Jurkat, Clone E6-1 (cell line): Measurements from ENCODE around the gene CDC25C.
"Not testable (repeated sequence)": the region's sequence is repeated elsewhere in the genome, so short reads cannot be mapped to it uniquely, and the experiment has no call there.

ENCODE experiments used
- DNase-seq: peaks from one replicate; pipeline ENCODE4 v3.0.0-alpha.2; 2011; ENCODE audit warnings: low read depth, low spot score
- H3K4me3 ChIP-seq: 2 replicates; pipeline ENCODE4 v1.5.1; 2011; ENCODE audit warnings: mild to moderate bottlenecking, low read length, control low read depth, moderate library complexity

Gene CDC25C

DNA sequence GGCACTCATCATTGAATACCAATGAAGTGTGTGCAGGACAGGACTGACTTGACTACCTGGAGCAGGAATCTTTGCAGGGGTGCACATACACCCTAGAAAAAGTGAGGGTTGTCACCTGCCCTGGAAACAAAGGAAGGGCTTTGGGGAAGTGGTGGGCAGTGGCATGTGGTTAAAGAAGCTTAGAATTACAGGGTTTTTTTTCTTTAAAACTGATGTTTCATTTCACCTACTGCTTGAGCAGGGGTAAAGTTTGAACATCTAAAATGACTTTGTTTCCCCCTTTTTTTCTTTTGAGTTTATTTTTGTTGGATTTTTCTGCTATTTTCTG is 18.9 kb upstream of the CDC25C start:
- no peak for DNase-seq
- H3K4me3 ChIP-seq: no peak overlapping the region

DNA sequence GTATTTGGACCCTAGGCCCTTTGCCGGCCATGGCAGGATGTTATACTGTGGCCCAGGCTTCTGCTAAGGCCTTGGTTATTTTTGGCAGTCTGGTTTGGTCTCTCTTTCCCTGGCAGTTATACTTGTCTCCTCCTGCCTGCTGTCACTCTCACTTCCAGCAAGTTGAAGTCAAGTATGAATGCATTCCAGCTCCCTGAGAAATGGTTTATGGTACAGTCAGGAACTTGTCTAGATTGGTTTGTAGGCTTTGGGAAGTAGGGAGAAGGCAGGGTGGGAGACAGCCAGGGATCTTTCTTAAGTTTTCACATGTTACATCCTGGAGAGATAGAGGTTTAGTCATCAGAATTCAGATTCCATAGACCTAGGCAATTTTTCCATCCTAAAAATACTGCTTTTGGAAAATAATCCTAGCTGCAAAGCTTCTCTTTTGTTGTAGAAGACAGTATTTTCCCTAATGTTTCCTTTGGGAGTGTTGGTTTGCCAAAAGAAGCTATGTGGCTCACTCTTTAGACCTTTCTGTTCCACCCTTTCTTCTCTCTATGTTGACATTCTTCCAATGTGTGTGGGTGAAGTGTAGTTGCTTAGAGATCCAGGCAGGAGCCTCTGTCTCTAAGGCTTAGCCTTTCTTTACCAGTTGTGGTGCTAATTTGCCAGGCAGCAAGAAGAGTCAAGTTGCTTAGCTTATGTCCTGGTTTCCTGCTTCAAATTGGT is 18.4 kb upstream of the CDC25C start:
- H3K4me3 ChIP-seq: no peak overlapping the region
- DNase-seq: no peak

DNA sequence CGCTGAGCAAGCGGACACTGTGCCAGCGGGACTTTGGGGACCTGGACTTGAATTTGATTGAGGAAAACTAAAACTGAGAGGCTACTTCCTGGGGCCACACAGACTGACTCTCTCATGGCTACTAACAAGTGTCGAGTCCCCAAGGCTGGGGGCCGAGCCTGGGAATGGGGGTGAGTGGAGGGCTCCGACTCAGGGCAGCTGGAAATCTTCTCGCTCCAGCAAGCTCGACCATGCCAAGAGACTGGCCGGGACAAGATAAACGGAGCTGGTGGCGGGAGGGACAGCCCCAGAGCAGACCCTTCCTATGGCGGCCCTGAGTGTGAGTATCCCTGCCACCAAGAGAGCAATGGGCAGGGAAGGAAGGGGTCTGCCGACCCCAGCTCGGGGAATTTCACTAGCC is 15.3 kb upstream of the CDC25C start:
- no peak for DNase-seq
- H3K4me3 ChIP-seq: no peak overlapping the region

DNA sequence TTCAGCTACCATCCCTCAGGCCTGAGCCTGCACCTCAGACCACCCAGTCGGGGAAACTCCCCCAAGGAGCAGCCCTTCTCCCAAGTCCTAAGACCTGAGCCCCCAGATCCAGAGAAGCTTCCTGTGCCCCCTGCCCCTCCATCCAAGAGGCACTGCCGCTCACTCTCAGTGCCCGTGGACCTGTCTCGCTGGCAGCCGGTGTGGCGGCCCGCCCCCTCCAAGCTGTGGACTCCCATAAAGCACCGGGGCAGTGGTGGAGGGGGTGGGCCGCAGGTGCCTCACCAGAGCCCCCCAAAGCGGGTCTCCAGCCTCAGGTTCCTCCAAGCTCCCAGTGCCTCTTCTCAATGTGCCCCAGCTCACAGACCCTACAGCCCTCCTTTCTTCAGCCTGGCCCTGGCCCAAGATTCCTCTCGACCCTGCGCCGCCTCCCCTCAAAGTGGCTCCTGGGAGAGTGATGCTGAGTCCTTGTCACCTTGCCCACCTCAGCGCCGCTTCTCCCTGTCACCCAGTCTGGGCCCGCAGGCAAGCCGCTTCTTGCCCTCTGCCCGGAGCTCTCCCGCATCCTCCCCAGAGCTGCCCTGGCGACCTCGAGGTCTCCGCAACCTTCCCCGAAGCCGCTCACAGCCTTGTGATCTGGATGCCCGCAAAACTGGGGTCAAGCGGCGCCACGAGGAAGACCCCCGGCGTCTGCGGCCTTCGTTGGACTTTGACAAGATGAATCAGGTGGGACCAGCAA is 13.5 kb upstream of the CDC25C start:
- DNase-seq: no peak
- H3K4me3 ChIP-seq: no peak overlapping the region

DNA sequence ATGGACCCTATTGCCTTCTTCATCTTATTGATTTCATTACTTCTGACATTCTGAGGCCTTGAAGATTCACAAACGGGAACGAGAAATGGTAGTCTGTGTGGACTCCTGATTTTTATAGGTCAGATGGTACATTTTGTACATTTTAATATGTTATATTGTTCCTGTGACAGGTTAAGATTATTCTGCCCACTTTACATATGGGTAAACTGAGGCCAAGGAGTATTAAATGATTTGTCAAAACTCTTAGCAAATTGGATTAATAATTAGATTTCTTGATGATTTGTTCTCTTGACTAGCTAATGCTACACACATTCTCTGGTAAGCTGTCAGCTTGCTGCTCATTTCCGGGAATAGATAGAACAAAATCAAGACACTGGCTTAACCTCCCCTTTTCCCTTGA is 8.4 kb upstream of the CDC25C start:
- no peak for DNase-seq
- no peak overlapping the region for H3K4me3 ChIP-seq

DNA sequence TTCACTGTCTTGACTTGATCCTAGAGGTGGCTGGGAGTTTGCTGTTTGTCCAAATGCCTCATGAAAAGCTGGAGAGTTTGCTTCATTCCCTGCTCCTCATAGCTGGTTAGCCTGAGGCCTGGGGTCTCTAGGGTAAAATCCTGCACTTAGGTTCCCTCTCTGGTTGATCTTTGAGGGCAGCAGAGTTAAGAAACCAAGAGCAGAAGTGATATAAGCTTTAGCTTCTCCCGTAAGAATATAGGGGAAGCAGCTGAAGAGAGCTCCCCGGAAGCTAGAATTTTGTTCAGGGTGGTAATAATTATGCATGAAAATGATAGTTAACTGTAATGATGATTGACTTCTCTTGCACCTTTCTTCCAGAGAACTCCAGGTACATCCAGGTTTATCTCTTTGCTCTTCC is 7.9 kb upstream of the CDC25C start:
- DNase-seq: no peak

DNA sequence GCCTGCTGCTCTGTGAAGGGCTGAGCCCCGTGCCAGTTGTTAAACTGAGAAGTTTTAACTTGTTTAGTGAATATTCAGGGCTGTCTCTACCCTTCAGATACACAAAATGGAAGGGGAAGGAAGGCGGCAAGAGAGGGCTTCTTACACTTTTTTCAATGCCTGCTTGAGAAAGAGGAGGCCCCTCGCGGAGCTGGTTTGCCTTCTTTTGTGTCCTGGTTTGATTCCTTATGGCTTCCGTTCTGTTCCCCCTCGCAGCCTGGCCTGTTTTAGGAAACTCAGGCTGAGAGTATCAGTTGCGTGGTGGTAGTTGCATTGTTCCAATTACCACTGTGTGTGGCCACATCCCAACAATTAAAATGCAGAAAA is 7.5 kb upstream of the CDC25C start:
- no peak for DNase-seq

More for the DNA sequence above, 7.9 kb upstream of the CDC25C start:
- no peak overlapping the region for H3K4me3 ChIP-seq

DNA sequence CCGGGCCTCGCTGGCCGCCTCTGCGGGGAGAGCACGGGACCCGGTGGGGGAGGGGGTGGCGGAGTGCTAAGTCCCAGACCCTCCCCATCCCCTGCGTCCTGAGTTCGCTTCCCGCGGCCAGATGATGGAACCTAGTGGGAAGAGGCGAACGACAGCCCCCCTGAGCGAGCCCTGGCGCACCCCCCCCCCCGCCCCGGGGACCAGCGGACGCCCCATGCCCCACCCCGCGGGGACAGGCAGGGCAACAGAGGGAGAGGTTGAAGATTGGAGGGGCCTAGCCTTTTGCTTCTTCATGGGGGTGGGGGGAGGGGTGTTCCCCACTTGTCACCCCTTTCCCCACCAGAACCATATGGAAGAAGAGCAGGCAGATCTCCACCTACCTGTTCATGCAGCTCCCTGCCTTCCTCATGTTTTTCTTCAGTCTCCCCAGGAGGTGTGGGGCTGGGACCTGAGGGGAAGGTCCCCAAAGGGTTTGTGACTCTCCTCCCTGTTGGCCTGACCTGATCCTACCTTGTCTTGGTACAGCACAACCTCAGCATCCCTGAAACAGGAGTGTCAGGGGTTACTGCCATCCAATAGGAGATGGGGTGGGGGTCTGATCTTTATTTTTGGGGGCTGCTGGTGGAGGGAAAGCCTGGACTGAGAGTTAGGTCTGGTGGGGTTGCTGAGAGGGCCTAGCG is 6.9 kb upstream of the CDC25C start:
- H3K4me3 ChIP-seq: peak overlapping the region; percentile 80
- no peak for DNase-seq

More for the DNA sequence above, 7.5 kb upstream of the CDC25C start:
- H3K4me3 ChIP-seq: peak overlapping the region; percentile 80

DNA sequence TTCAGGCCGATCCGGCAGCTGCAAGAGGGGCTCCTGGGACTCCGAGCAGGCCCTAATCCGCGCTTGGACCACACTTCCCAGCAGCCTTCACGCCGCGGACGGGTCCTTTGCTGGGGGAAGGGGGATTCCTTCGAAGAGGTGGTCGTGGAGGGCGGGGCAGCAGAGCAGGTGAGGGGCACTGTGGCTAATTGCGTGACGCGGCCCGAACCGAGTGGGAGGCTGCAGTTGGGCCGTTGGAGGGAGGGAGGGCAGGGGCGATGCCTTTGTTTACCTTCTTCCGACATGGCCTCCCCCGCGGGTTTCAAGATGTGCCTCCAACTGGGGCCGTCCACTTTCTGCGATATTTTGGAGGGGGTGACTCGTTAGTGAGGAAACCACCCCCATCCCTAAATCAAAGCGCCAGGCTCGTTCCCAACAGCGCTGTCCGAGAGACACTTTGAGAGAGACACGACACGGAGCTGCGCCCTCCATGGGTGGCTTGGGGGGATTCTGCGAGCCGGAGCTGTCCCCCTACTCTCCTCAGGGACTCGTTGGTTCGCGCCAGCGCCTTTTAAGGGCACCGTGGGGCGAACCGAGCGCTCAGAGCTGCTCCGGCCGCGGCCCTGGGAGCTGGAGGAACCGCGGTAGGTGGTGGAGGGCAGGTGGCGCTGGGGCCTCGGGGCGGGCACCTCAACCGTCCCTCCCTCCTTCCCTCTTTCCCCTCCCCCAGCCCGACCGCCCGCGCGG is 6.2 kb upstream of the CDC25C start, which contains the start of gene FAM53C:
TSS of gene FAM53C (plus strand) at position 582 of the 726 bp plus-strand sequence. CDS start 3,070 bp downstream, outside the sequence.
- H3K4me3 ChIP-seq: peak within 1 kb of the TSS; percentile 80
- peak; percentile 86 for DNase-seq

DNA sequence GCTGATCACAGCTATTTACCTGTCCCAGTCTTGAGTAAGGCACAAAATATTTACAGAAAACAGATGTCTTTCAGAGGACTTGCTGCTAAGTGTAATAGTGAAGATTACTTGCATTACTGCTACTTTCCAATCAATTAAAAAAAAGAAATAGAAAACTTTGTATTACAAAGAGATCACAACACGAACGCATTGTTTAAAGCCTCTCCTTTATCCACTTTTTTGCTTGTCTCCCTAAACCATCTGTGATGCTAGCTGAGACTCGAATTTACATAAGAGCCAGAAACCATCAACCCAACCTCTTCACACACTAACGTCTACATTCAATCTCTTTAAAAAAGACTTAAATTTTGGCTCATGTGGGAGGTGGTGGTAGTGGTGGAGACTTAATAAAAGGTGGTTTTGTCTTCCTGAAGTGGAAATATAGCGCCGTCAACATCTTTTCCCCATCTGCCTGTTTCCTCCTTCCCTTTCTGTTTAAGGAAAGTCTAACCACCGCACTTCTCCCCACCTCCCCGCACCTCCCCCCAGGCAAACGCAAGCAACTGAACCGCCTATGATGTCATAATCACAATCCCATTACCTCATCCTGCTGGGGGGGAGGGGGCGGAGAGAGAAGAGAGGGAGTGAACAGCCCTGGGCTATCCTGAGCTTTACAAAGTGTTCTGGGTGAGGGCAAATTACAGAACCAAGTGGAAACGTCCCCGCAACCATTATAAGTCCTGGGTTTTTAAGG is 5.5 kb upstream of the CDC25C start:
- DNase-seq: peak; percentile 79
- H3K4me3 ChIP-seq: peak overlapping the region; percentile 80

DNA sequence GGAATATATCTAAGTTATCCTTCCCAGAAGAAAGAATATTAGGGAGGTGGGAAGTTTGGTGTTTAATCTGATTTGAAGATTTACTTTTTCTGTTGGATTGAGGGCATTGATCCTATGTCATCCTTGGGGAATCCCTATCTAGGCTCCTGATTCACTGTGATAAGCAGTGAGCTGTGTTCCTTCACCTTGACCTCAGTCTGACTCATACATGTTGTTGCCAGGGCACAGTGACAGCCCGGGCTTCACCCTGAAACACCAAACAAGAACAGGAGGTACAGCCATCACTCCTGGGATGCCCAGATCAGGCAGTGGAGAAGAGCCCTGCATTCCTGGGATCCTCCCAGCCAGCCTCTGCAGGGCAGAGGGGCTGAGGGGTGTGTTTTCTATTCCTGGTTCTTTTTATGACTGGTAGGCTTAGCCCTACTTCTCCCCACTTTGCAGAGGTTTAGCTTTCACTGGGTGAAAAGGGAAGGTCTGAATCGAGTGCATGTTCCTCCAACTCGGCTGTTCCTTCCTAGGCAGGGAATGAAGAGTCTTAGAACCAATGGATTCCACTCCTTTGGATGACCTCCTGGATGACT is 3.4 kb upstream of the CDC25C start:
- no peak overlapping the region for H3K4me3 ChIP-seq
- no peak for DNase-seq

DNA sequence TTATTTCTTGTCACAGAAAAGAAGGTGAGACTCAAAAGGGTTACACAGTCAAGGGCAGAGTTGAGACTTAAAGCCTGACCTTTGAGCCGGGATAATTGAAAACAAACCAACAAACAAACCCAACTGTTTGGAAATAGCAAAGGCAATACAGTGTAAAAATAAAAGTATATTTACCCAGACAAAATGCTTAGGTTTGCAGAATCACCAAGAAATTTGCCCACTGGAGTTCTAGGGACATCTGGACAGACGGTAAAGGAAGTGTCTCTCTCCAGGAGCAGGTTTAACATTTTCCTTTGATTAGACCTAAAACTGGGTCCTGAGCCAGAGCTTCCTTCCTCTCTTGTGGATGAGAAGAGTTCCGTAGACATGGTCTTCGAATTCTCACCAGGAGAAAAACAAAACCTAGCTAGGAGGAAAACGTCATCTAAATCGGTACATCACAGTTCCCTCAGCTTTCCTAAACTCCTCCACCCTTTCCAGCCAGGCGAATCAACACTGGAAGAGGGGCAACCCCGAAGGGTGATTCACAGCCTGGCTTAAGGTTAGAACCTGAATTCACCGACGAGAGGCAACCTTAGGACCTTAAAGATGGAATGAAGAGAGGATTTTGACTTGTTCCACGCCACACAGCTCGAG is 673 bp downstream of the CDC25C start:
- DNase-seq: no peak

DNA sequence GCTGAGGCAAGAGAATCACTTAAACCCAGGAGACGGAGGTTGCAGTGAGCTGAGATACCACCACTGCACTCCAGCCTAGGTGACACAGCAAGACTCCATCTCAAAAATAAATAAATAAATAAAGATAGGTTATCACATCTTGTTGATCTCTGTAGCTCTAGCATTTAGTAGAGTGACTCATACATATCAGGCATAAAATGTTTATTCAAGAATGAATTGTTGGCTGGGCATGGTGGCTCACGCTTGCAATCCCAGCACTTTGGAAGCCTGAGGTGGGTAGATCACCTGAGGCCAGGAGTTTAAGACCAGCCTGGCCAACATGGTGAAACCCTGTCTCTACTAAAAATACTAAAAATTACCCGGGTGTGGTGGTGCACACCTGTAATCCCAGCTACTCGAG is 13.4 kb downstream of the CDC25C start:
- not testable (repeated sequence) for H3K4me3 ChIP-seq, DNase-seq

More for the DNA sequence above, 673 bp downstream of the CDC25C start:
- peak overlapping the region; percentile 99 for H3K4me3 ChIP-seq

DNA sequence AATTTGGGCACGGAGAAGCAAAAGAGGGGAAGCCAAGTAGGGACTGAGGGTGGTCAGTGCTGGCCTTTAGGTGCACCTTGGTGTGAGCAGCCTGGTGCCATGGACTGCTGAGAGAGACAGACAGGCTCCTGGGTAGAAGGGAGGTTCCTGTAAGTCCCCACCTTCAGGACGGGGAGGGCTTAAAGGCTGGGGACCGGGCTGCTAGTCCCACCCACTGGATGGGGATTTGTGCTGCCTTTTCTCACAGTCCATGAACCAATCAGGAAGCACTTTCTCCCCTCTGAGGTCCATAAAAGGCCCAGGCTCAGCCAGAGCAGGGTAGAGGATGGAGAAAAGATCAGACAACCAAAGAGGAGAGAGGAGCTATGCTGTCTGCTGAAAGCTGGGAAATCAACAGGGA is 15.2 kb downstream of the CDC25C start:
- no peak overlapping the region for H3K4me3 ChIP-seq
- DNase-seq: no peak

DNA sequence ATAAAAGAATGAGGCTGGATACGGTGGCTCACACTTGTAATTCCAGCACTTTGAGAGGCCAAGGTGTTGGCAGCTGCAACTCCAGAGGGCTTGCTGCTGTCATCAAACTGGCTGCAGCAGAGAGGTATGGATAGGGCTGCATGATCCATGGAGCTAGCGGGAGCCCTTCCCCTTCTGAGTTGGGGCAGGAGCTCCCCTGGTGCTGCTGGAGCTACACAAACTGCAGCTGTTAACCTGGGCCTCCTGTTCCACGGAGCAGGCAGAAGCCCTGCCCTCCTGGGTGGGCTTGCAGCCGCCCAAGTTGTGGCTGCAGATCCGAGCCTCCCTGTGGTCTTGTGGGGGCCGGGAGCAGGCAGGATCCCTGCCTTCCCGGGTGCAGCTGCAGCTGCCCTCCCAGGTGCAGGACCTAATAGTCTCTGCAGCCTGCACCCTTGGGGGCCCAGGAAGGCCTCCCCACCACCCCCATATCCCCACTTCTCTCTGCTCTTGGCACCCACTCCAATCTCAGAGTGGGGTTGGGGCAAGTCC is 15.8 kb downstream of the CDC25C start:
- DNase-seq: no peak
- H3K4me3 ChIP-seq: no peak overlapping the region

DNA sequence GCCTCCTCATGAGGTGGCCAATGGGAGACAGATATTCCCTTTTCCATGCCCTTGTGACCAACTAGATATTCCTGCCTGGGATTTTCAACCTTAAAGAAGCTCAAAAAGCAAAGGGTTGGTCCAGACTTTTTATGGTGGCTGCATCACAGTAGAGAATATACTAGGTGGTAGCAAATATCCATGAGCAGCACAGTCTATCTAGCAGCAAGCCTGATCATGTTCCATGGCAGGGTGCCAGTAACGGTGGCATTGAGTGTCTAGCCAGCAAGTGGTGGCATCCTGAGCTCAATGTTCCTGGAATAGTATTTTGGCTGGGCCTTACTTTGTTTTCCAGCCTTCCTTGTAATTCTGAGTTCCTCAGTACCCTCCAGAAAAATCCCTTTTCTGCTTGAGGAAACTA is 25.8 kb downstream of the CDC25C start:
- no peak overlapping the region for H3K4me3 ChIP-seq
- no peak for DNase-seq

DNA sequence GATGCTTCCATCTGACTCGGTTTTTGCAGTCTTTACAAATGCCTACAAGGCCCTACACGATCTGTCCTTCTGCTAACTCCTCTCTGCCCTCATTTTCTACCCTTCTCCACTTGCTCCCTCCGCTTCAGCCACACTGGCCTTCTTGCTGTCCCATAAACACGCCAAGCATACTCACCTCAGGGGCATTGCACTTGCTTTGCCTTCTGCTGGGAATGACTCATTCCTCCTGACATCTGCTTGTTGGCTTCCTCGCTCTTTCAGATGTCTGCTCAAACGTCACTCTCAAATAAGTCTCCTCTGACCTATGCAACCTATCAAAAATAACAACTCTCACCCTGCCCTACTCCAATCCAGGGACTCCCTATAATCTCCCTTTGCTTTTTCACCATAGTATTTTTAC is 28.2 kb downstream of the CDC25C start:
- DNase-seq: no peak
- no peak overlapping the region for H3K4me3 ChIP-seq

DNA sequence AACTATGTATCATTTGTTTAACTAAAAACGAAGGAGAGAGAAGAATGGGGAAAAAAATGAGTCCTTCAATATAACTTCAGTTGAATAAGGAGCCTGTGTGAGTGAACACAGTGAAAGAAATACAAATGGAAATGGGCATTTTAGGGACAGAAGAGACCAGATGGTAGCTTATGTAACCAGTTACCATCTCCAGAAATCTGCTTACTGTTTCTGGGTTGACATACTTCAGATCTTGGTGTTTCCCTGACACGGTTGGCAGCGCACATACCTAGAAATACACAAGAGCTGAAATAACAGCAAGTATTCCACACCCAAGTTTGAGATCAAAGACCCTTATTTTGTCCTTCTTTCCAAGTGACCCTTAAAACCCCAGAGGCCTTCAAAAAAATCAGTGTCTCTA is 42.3 kb downstream of the CDC25C start:
- DNase-seq: no peak
- no peak overlapping the region for H3K4me3 ChIP-seq
